Cardiac muscle cell (in vitro differentiated cells and primary cell): ENCODE results near the gene STARD5. TPM values are rescaled to one million over a fixed set of nuclear protein-coding genes. Genes with fewer than 3 reads are reported as not detected.
"Not testable (repeated sequence)": the region's sequence is repeated elsewhere in the genome, so short reads cannot be mapped to it uniquely, and the experiment has no call there.

Experiments
- DNase-seq, 2 donors: peaks; one replicate each; pipeline versions ENCODE4 v3.0.0 to v3.0.0-alpha.2; 2010 to 2017; ENCODE audit warnings: low read depth in 1 of 2, low spot score in 1 of 2
- H3K27ac ChIP-seq: fragments of 200-600 bp; sonication (generic); 2 replicates; pipeline ENCODE4 v1.5.1; 2016
- H3K27me3 ChIP-seq: fragments of 200-600 bp; sonication (generic); 2 replicates; pipeline ENCODE4 v1.6.0; 2016; ENCODE audit warnings: control low read depth
- H3K36me3 ChIP-seq: fragments of 200-600 bp; sonication (generic); 2 replicates; pipeline ENCODE4 v1.5.1; 2016; ENCODE audit warnings: control low read depth
- H3K4me1 ChIP-seq: fragments of 200-600 bp; sonication (generic); 2 replicates; pipeline ENCODE4 v1.8.1; 2017; ENCODE audit warnings: low read depth, mild to moderate bottlenecking, mixed run types
- H3K4me3 ChIP-seq: fragments of 200-600 bp; sonication (generic); 2 replicates; pipeline ENCODE4 v1.5.1; 2016; ENCODE audit warnings: mild to moderate bottlenecking
- H3K9me3 ChIP-seq: fragments of 200-600 bp; sonication (generic); 2 replicates; pipeline ENCODE4 v1.5.1; 2017; ENCODE audit warnings: low read depth, mild to moderate bottlenecking, control low read depth
- CTCF ChIP-seq: IDR thresholded peaks from 2 replicates; pipeline ENCODE4 v1.5.1; 2012; ENCODE audit warnings: low read depth, mild to moderate bottlenecking, low read length
- polyA plus RNA-seq: library from polyadenylated mRNA; unstranded; fragments of >200 nt; fragmentation: Nextera tagmentation; extraction: Ambion mirVana; gene quantifications from 2 replicates; pipeline ENCODE4 v1.2.1, GENCODE V29; 2016
- total RNA-seq: library from RNA; depleted of rRNA; stranded (reverse); fragments of >200 nt; gene quantifications from 2 replicates; pipeline ENCODE4 v1.2.3, GENCODE V29; 2016

Gene STARD5
- total and polyA plus RNA-seq, 2 experiments from 2014 or later, result 2.1 to 2.2 TPM

- TF ChIP-seq CTCF, result no peak
- H3K27ac ChIP-seq, result no peak overlapping the region
- no peaks in the 10 kb centered on the region for H3K27me3 ChIP-seq
- H3K4me1 ChIP-seq, result peaks cover 11% of the 10 kb centered on the region
- no peak overlapping the region for H3K4me3 ChIP-seq
- H3K36me3 ChIP-seq, result no peaks in the 10 kb centered on the region
- no peaks in the 10 kb centered on the region for H3K9me3 ChIP-seq
- DNase-seq, result no peak
These were observed 8.4 kb upstream of the STARD5 start for GRCh38 chr15:81332326-81332725.

- Histone ChIP-seq H3K27me3 (no peaks in the 10 kb centered on the region), H3K4me1 (peaks cover 11% of the 10 kb centered on the region), H3K9me3 (no peaks in the 10 kb centered on the region), H3K36me3 (no peaks in the 10 kb centered on the region), H3K4me3 (no peak overlapping the region), H3K27ac (no peak overlapping the region)
- no peak for DNase-seq
- no peak for TF ChIP-seq CTCF
These were observed 7.7 kb upstream of the STARD5 start for GRCh38 chr15:81331600-81331999.

- not testable (repeated sequence) for H3K27me3 ChIP-seq
- DNase-seq, result peak; percentile 35 to 84
These were observed 7.2 kb upstream of the STARD5 start for GRCh38 chr15:81331141-81331540.

GRCh38 chr15:81330366-81331090 is 6.6 kb upstream of the STARD5 start:
- no peaks in the 10 kb centered on the region for H3K9me3 ChIP-seq
- no peak overlapping the region for H3K4me3 ChIP-seq
- no peaks in the 10 kb centered on the region for H3K36me3 ChIP-seq
- H3K27me3 ChIP-seq, result no peaks in the 10 kb centered on the region
- peak in 1 of 2 donors; percentile 46 for DNase-seq
- no peak overlapping the region for H3K27ac ChIP-seq
- TF ChIP-seq CTCF, result no peak
- H3K4me1 ChIP-seq, result peaks cover 11% of the 10 kb centered on the region

More at GRCh38 chr15:81331141-81331540, 7.2 kb upstream of the STARD5 start:
- H3K4me3 ChIP-seq, H3K27ac ChIP-seq, H3K9me3 ChIP-seq, H3K36me3 ChIP-seq: not testable (repeated sequence)
- peaks cover 11% of the 10 kb centered on the region for H3K4me1 ChIP-seq

- no peak for TF ChIP-seq CTCF
These were observed 5.5 kb upstream of the STARD5 start for GRCh38 chr15:81329446-81329845.

GRCh38 chr15:81327516-81327915 is 3.6 kb upstream of the STARD5 start:
- Histone ChIP-seq H3K4me1 (peaks cover 11% of the 10 kb centered on the region), H3K27ac (no peak overlapping the region), H3K9me3 (no peaks in the 10 kb centered on the region), H3K4me3 (no peak overlapping the region), H3K36me3 (no peaks in the 10 kb centered on the region), H3K27me3 (no peaks in the 10 kb centered on the region)
- no peak for TF ChIP-seq CTCF
- DNase-seq, result peak in 1 of 2 donors; percentile 90

More at GRCh38 chr15:81329446-81329845, 5.5 kb upstream of the STARD5 start:
- H3K4me3 ChIP-seq, result no peak overlapping the region
- no peaks in the 10 kb centered on the region for H3K36me3 ChIP-seq
- no peaks in the 10 kb centered on the region for H3K9me3 ChIP-seq
- no peaks in the 10 kb centered on the region for H3K27me3 ChIP-seq
- H3K27ac ChIP-seq, result no peak overlapping the region
- peaks cover 11% of the 10 kb centered on the region for H3K4me1 ChIP-seq
- DNase-seq, result no peak
